Transverse colon (tissue), 4 donors: ENCODE data around the gene TADA2B. TPM values are rescaled to one million over a fixed set of nuclear protein-coding genes. Genes with fewer than 3 reads are reported as not detected.

Source experiments
- DNase-seq: peaks from one replicate; pipeline ENCODE4 v3.0.0-alpha.2; 2019
- H3K27ac ChIP-seq, 4 donors: fragments of 200-600 bp; sonication (generic); 2 replicates each; pipeline ENCODE4 v1.5.1; 2016 to 2018; ENCODE audit warnings: inconsistent platforms in 4 of 4
- H3K27me3 ChIP-seq: fragments of 200-600 bp; sonication (generic); 2 replicates; pipeline ENCODE4 v1.5.1; 2017; ENCODE audit warnings: inconsistent platforms
- H3K36me3 ChIP-seq, 4 donors: fragments of 200-600 bp; sonication (generic); 2 replicates each; pipeline ENCODE4 v1.5.1; 2017 to 2019; ENCODE audit warnings: inconsistent platforms in 4 of 4
- H3K4me1 ChIP-seq, 4 donors: fragments of 200-600 bp; sonication (generic); 2 replicates each; pipeline ENCODE4 v1.5.1; 2017 to 2020; ENCODE audit warnings: inconsistent platforms in 4 of 4
- H3K4me3 ChIP-seq, 4 donors: fragments of 200-600 bp; sonication (generic); 1 replicate in 1 of 4; 2 replicates in 3 of 4; pipeline versions ENCODE4 v1.5.1 to v1.6.1; 2017 to 2019; ENCODE audit warnings: inconsistent platforms in 4 of 4
- H3K9me3 ChIP-seq, 2 donors: fragments of 200-600 bp; sonication (generic); 2 replicates each; pipeline ENCODE4 v1.5.1; 2017 to 2019; ENCODE audit warnings: inconsistent platforms in 2 of 2
- EP300 ChIP-seq: sonication (generic); formaldehyde crosslinking; IDR thresholded peaks from one replicate; pipeline ENCODE4 v1.6.1; 2017; ENCODE audit warnings: antibody characterized with exemption, low read depth
- POLR2A ChIP-seq: fragments of 450-650 bp; IDR thresholded peaks from one replicate; pipeline ENCODE4 v1.6.1; 2016; ENCODE audit warnings: antibody characterized with exemption, mild to moderate bottlenecking, moderate library complexity
- POLR2AphosphoS5 ChIP-seq, 3 donors: sonication (generic); formaldehyde crosslinking; IDR thresholded peaks; one replicate each; pipeline ENCODE4 v1.6.1; 2016; ENCODE audit warnings: antibody characterized with exemption in 3 of 3
- WGBS, 2 donors: methylation state at CpG; one replicate each; pipeline ENCODE4 v1.1.5; 2018; ENCODE audit warnings: low coverage in 1 of 2; 5-methylcytosine and 5-hydroxymethylcytosine counted together
- in situ Hi-C, 4 donors: fragments of 200-750 bp; cut with MboI; loops; one replicate each; pipeline versions ENCODE4 v1.15.0 to v1.15.1; 2017; ENCODE audit warnings: low sequenced_read_pairs in 3 of 4, low pct_ligation_motif_present in 1 of 4, low pct_unique_long_range_greater_than_20kb in 1 of 4
- intact Hi-C: fragments of 100-400 bp; cut with DNase I; formaldehyde crosslinking; loops from one replicate; pipeline ENCODE4 v1.15.1; 2023; ENCODE audit warnings: low total_unique reads
- total RNA-seq, 4 donors: library from RNA; depleted of rRNA; stranded (reverse); fragments of >200 nt; gene quantifications; one replicate each; pipeline ENCODE4 v1.1.0, GENCODE V29; 2016
- TF ChIP-seq, protein P1 (sequence below), 5 experiments: fragments of 200-600 bp in 3 of 5; fragments of 450-650 bp in 2 of 5; sonication (generic) in 3 of 5; IDR thresholded peaks; 1 replicate in 2 of 5; 2 replicates in 3 of 5; pipeline ENCODE4 v1.5.1; 2016 to 2017; ENCODE audit warnings: antibody characterized with exemption in 5 of 5, inconsistent platforms in 3 of 5, mild to moderate bottlenecking in 2 of 5, moderate library complexity in 1 of 5

The TADA2B gene
- total RNA-seq, 4 donors from 2014 or later = 18.7 to 31.8 (median 27.4) TPM

DNA sequence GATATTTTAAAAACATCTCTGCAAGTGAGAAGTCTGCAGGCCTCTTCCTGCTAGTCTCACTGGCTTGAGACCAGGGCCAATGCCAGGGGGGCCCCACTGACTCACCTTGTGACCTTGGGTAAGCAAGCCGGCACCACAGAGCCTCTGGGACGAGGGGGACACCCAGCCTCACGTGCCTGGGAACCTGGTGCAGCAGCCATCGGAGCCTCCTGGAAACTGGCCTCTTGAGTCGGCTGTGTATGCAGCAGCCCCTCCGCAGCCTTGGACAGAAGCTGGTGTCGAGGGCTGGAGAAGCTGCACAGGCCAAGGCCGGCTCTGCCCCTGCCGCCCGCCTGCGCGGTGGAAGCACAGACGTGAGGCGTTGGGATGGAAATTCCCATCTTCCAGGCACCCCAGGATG lies 8.7 kb downstream of the TADA2B start:
- no peak for TF ChIP-seq EP300
- TF ChIP-seq, protein P1, sequence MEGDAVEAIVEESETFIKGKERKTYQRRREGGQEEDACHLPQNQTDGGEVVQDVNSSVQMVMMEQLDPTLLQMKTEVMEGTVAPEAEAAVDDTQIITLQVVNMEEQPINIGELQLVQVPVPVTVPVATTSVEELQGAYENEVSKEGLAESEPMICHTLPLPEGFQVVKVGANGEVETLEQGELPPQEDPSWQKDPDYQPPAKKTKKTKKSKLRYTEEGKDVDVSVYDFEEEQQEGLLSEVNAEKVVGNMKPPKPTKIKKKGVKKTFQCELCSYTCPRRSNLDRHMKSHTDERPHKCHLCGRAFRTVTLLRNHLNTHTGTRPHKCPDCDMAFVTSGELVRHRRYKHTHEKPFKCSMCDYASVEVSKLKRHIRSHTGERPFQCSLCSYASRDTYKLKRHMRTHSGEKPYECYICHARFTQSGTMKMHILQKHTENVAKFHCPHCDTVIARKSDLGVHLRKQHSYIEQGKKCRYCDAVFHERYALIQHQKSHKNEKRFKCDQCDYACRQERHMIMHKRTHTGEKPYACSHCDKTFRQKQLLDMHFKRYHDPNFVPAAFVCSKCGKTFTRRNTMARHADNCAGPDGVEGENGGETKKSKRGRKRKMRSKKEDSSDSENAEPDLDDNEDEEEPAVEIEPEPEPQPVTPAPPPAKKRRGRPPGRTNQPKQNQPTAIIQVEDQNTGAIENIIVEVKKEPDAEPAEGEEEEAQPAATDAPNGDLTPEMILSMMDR (IDR thresholded peaks at IDR 0.05) = no peak
- no peak for TF ChIP-seq POLR2A
- no peak for TF ChIP-seq POLR2AphosphoS5 (IDR thresholded peaks at IDR 0.05)
- Histone ChIP-seq H3K36me3 (peaks cover 0 to 26% (median 7%) of the 10 kb centered on the region in 4 donors), H3K27ac (no peak overlapping the region), H3K4me3 (no peak overlapping the region), H3K4me1 (peaks cover 0 to 13% (median 7%) of the 10 kb centered on the region in 4 donors), H3K27me3 (no peaks in the 10 kb centered on the region), H3K9me3 (no peaks in the 10 kb centered on the region)
- intact Hi-C loops = no loop called here
- WGBS, 2 donors = 93 to 100% methylated on average over 1 to 14 of the region's 14 CpGs
- in situ Hi-C loops = loop anchor here in 2 of 4 donors (25.0 kb wide), 3 partner anchors 165 to 340 kb away; partner anchors contain the start of genes BLOC1S4 (in 1 of the 2) and MRFAP1L1 (in 1 of the 2)
- DNase-seq = no peak

DNA sequence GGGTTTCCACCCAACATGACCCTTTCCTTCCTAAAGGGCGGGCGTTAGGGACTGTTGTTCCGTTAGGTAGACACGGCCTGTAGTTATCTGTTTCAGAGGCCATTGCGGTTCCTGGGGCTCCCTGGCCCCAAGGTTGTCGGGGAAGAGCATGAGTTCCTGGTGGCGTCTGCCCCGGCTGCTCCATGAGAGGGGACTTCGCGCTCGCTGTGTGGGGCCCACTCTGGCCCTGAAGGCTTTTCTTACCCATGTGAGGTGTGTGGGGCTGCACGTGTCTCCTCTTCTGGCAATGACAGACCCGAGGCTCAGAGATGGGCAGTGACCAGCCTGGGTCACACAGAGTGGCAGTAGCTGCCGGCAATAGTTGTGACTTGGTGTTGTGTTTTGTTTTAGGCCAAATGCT lies 9.1 kb downstream of the TADA2B start:
- H3K27me3 ChIP-seq = no peaks in the 10 kb centered on the region
- H3K9me3 ChIP-seq = no peaks in the 10 kb centered on the region
- H3K4me1 ChIP-seq = peaks cover 0 to 13% (median 7%) of the 10 kb centered on the region in 4 donors
- no peak for TF ChIP-seq EP300
- TF ChIP-seq POLR2A = no peak
- TF ChIP-seq, protein P1 (IDR thresholded peaks at IDR 0.05) = no peak
- no peak for TF ChIP-seq POLR2AphosphoS5 (IDR thresholded peaks at IDR 0.05)
- no peak overlapping the region for H3K4me3 ChIP-seq
- in situ Hi-C loops = loop anchor here in 2 of 4 donors (25.0 kb wide), 3 partner anchors 165 to 340 kb away; partner anchors contain the start of genes BLOC1S4 (in 1 of the 2) and MRFAP1L1 (in 1 of the 2)
- intact Hi-C loops = no loop called here
- WGBS, 2 donors = 60 to 94% methylated on average over 2 to 14 of the region's 14 CpGs
- peaks cover 0 to 29% (median 7%) of the 10 kb centered on the region in 4 donors for H3K36me3 ChIP-seq
- DNase-seq = no peak
- H3K27ac ChIP-seq = peak overlapping the region in 3 of 4 donors; percentile 42 to 63 (median 47)

DNA sequence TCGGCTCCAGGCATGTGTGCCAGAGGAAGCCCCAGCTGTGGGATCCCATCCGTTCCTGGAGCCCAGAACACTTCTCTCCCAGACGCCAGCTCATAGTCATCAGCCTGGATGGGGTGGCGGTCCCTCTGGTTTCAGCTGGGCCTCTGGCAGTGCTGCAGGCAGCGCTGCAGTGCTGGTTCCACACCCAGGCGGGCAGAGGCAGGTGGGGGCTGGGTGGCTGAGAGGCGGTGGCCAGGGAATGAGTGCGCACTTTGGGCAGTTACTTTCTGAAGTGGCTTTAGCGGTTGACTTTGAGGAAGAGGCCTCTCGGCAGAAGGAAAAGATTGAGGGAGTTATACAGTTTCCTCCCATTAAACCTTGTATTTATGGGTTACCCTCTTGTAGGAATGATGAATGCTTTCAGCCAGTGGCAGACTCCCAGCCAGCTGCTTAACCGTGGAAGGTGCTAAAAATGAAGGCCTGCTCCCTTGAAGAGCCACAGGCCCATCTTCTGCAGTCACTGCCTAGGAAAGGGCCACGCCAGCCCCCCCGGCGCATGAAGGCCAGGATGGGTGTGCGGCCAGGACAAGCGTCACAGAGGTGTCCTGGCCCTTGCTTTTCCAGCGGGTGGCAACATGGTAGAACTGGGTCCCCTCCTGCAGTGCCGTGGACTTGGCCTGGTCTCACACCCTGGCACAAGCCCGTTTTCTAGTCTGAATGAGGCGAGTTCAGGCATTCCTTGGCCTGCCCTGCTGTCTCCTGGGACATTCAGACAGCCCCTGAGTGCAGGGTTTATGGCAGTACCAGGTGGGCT lies 9.9 kb downstream of the TADA2B start:
- H3K27me3 ChIP-seq = no peaks in the 10 kb centered on the region
- in situ Hi-C loops = loop anchor here in 2 of 4 donors (25.0 kb wide), 3 partner anchors 166 to 341 kb away; partner anchors contain the start of genes BLOC1S4 (in 1 of the 2) and MRFAP1L1 (in 1 of the 2)
- peak overlapping the region in 3 of 4 donors; percentile 42 to 63 (median 47) for H3K27ac ChIP-seq
- peaks cover 0 to 29% (median 7%) of the 10 kb centered on the region in 4 donors for H3K36me3 ChIP-seq
- intact Hi-C loops = no loop called here
- no peak overlapping the region for H3K4me3 ChIP-seq
- DNase-seq = no peak
- H3K4me1 ChIP-seq = peaks cover 0 to 13% (median 7%) of the 10 kb centered on the region in 4 donors
- H3K9me3 ChIP-seq = no peaks in the 10 kb centered on the region
- TF ChIP-seq POLR2AphosphoS5 (IDR thresholded peaks at IDR 0.05) (no peak), EP300 (no peak), POLR2A (no peak)
- TF ChIP-seq, protein P1 (IDR thresholded peaks at IDR 0.05) = no peak
- 76% methylated on average over 20 of the region's 20 CpGs; no CpG with 5 or more reads in 1 of the 2 donors for WGBS, 2 donors

DNA sequence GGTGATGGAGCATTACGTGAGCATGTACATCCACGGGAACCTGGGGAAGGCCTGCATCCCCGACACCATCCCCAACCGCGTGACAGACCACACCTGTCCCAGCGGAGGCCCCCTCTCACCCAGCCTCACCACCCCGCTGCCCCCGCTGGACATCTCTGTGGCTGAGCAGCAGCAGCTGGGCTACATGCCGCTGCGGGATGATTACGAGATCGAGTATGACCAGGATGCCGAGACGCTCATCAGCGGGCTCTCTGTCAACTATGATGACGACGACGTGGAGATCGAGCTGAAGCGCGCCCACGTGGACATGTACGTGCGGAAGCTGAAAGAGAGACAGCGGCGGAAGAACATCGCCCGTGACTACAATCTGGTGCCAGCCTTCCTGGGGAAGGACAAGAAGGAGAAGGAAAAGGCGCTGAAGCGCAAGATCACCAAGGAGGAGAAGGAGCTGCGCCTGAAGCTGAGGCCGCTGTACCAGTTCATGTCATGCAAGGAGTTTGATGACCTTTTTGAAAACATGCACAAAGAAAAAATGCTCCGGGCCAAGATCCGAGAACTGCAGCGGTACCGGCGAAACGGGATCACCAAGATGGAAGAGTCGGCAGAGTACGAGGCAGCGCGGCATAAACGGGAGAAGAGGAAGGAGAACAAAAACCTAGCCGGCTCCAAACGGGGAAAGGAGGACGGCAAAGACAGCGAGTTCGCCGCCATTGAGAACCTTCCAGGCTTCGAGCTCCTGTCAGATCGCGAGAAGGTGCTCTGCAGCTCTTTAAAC lies 11.1 kb downstream of the TADA2B start:
- H3K4me1 ChIP-seq = peaks cover 0 to 13% (median 7%) of the 10 kb centered on the region in 4 donors
- TF ChIP-seq EP300 = no peak
- TF ChIP-seq, protein P1 (IDR thresholded peaks at IDR 0.05) = no peak
- no peak for TF ChIP-seq POLR2A
- TF ChIP-seq POLR2AphosphoS5 (IDR thresholded peaks at IDR 0.05) = no peak
- intact Hi-C loops = no loop called here

More for the DNA sequence above, 11.1 kb downstream of the TADA2B start:
- 93 to 95% methylated on average over 23 to 52 of the region's 52 CpGs for WGBS, 2 donors
- DNase-seq = no peak
- H3K4me3 ChIP-seq = no peak overlapping the region
- H3K27me3 ChIP-seq = no peaks in the 10 kb centered on the region
- no peaks in the 10 kb centered on the region for H3K9me3 ChIP-seq
- no peak overlapping the region for H3K27ac ChIP-seq
- H3K36me3 ChIP-seq = peaks cover 0 to 29% (median 7%) of the 10 kb centered on the region in 4 donors
- in situ Hi-C loops = loop anchor here in 2 of 4 donors (25.0 kb wide), 3 partner anchors 167 to 342 kb away; partner anchors contain the start of genes BLOC1S4 (in 1 of the 2) and MRFAP1L1 (in 1 of the 2)
